GM21619 (cell line): ENCODE data around the gene MNT.

ENCODE experiments used
- ATAC-seq: cut with Tn5 transposase; IDR thresholded peaks from one replicate; pipeline ENCODE4 v1.9.1; 2021; ENCODE audit not compliant: unreplicated experiment

The MNT gene

DNA sequence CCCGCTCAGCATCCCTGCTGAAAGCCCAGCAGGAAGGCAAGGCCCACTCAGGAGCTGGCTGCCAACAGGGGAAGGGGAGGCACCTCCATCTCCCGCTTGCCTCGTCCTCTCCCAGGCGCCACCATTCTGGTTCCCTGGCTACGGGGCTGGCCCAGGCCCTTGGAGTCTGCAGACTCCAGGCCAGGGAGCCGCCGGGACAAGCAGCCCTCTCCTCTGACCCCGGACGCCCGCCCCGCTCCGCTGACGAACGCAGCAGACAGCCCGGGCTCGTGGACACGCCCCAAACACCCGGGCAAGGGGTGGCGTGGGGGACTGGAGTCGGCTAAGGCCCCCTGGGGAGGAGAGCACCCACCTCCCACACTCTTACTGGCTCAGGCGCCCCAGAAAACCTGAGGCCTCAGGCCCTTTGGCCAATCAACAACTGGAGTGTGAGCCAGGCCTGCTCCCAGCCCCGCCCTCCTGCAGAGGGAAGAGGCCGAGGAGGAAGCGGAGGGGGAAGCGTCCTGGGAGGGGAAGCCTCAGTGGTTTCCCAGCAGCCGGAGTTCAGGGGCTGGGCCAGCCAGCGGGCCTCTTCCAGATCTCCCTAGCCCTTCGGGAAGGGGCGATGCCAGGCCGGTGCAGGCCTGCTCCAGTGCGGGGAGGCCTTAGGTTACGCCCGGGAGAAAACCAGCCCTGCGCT lies 4.2 kb downstream of the MNT start:
- no peak for ATAC-seq

GRCh38 chr17:2396192-2396567 lies 4.7 kb downstream of the MNT start:
- no peak for ATAC-seq

DNA sequence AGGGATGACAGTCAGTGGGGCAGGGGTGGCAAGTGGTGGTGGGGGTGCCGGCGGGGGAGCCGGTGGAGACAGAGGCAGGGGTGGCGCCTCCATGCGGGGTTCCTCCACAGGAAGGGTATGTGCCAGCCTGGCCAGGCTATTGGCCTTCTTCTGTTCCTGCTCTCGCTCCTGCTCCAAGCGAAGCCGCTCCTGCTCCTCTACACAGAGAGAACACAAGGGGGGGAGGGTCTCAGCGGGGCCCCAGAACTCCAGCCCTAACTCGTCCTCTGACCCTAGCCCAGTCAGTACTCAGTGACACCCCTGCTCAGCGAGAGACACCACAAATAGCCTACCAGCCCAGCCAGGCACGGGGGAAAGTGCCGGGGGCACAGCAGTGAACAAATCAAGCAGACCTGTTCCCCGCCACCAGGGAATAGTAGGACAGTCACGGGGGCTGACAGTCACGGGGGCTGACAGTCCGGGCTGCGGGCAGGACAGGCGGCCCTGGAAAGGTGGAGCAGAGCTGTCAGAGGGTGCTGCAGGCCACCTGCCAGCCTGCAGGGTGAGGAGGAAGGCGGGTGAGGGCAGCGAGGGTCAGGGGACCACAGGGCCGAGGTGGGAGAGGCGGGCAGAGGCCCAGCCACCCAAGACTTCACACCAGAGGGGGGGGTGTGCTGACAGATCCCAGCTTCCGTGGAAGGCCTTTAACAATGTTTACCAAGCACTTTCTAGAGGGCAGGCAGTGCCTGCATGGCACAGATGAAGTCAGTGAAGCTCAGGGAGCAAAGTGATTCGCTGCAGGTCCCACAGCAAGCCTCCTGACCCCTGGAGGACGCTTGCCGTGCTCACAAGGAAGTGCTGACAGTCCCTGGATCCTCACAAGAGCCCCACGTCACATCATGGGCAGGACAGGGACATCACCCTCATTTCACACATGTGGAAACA lies 5.3 kb downstream of the MNT start:
- no peak for ATAC-seq

- no peak for ATAC-seq
Observed at GRCh38 chr17:2394775-2395201, 6.1 kb downstream of the MNT start.

DNA sequence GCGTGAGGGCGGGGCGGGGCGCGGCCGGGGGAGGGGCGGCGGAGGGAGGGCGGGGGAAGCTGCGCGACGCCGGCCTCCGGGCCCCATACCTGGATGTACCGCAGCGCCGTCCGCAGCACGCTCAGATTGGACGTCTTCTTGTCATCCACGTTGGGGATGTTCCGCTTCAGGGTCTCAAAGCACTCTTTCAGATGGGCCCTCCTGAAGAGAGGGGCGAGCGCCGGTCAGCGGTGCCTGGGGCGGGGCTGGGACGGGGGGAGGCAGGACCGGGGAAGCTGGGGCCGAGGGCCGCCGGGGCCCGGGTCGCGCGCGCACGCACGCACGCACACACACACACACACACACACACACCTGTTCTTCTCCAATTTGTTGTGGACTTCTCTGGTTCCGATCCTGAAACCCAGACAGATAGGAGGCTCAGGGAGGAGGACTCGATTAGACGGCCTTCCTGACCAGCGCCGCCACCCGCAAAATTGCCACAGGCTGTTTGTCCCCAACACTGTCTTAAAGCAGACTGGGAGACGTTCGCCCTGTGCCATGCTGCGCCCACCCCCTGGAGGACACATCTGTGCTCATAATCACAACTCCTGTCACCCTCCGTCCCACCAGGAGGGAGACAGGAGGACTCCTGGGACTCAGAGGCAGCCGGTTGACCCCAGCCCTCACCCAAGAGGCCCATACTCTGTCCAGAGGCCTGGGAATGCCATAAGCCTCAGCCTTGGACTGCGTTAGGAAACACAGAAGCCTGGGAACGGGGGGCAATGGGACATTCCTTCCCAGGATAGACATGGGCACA lies 6.7 kb downstream of the MNT start:
- peak; percentile 15 for ATAC-seq

DNA sequence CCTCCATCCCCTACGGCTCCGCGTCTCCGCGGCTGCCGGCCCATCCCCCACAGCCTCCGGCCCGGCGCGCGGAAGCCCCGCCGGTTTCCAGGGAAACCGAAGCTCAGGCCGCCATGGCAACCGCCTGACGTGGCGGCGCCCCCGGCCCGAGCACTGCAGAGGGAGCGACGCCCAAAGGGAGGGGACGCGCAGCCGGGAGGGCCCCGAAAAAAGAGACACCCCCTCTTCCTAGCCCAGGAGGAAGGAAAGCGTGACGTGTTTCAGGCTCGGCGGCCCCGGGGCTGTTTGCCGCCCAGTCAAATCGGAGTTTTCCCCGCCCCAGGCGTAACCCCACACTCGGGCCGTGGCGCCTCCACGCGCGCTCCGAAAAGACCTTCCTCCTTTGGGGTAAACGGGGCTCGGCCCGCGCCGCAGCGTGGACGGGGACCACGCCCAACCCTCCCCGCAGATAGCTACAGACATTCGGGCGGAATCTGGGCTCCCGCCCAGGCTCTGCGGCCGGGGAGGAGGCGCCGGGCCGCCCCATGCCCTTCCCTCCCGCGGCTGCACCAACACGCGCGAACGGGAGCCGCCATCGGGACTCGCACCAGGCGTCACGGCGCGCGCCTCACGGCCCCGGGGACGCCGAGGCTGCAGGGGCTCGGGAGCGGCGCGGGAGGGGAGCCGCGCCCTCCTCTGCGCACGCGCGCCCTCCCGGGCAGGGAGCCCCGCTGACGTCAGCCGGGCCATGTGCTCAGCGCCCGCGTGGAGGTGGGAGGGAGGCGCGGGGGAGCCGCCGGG lies 7.5 kb downstream of the MNT start:
- ATAC-seq: peak; percentile 36

- ATAC-seq: peak; percentile 40
Observed at GRCh38 chr17:2392252-2393173, 8.3 kb downstream of the MNT start.

GRCh38 chr17:2391597-2392251 lies 9.1 kb downstream of the MNT start:
- ATAC-seq: no peak

GRCh38 chr17:2390199-2390836 lies 10.5 kb downstream of the MNT start:
- ATAC-seq: no peak

GRCh38 chr17:2388683-2389055 lies 12.2 kb downstream of the MNT start:
- ATAC-seq: no peak

- ATAC-seq: no peak
Observed at GRCh38 chr17:2388020-2388682, 12.7 kb downstream of the MNT start.

DNA sequence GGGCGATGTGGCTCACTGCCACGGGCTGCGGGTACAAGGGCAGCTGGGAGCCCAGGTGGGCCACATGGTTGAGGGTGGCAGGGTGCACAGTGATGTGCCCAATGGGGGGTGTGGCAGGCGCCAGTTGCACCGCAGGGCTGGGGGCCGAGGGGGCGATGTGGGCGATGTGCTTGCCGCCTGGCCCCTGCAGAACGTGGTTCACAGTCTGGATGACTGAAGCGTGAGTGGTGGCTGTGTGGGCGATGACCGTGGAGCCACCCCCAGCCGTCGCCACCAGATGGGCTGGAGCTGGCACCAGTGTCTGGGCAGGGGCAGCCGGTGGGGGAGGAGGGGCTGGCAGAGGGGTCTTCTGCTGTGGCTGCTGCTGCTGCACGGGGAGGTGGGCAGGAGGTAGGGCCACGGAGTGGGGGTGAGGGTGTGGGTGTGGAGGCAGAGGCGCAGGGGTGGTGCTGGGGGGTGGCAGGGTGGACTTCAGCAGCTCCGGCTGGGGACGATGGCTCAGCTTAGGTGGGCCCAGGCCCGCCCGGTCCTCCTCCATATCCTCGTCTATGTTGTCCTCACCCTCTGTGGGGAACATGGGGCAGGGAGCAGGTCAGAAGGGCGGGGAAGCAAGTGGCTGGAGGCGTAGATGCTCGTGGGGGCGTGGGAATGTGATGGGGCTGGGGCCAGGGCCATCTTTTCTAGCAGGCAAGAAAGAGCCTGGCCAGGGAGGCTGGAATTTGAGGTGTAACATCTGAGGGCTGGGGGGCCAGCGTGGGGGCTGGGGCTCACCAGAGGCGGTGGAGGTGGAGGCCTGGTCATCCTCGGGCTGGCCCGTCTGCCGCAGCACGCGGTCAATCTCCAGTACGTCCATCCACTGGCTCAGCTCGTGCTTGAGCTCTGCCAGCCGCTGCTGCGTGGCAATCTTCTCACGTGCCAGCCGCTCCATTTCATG lies 13.5 kb downstream of the MNT start:
- ATAC-seq: no peak

DNA sequence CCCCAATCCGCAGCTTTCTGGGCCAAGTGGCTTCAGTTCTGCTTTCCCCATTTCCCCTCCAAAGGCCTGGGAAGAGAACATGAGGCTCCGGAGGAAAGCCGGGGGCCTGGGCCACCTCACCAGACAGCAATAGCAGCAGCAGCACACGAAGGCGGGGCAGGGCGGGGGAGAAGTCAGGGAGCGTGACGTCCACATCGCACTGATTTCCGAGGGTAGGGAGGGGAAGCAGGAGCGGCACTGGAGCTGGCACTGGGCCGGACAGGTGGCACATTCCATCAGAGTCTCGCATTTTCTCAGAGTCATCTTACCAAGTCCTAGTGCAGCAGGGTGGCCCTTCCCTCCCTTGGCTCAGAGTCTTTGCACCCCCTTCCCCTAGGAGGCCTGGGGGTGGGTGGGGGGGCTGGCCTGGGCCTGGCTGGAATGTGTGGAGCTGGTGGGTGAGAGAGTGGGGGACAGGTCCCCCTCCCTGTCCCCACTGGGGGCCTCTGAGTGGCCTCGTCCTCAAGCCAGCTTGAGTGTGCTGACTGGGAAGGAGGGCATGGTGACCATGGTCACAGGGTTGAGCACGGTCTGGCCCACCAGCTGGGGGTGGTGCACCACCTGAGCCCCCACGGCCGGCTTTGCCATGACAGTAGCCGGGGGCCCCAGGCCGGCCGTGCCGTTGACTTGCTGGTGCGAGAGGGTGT lies 14.3 kb downstream of the MNT start:
- ATAC-seq: no peak

DNA sequence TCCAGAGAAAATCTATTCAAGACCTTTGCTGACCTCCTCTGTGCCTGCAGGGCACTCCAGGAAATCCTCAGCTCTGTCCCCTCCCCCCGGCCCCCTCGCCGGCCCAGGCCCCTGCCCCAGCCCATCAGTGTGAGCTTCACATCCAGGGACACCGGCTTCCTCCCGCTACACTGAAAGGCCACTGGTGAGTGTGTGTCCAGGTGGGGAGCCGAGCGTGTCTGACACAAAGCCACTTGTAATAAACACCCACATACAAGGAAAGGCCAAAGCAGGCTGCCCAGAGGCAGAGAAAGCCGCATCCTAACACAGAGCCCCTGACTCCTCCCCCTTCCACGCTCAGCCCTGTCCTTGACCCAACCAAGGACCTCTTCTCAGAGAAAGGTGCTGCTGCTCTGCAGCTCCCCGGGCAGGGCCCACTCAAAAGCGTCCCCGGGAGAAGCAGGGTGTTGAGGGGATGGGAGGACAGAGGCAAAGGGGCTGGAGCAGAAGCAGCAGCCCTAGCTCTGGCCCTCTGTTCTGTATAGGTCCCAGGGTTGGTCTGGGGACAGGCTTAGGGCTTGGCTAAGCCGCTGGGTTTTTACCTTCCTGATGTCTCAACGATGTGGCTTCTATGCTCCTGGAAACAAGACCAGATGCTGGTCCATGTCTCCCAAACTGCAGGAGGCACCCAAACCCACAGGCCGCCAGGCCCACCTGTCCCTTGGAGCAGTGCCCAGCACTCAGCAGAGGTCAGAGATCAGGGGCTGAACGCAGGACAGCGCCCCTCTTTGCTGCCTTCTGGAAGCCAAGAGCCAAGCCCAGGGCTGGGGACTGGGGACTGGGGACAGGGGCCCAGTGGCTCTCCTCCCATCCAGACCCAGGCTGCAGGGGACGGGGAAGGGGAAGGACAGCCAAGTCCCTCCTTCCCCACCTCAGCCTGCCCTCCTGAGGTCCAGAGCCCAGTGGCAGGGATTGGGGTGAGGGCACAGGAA lies 15.3 kb downstream of the MNT start:
- no peak for ATAC-seq

GRCh38 chr17:2384439-2385127 lies 16.3 kb downstream of the MNT start:
- no peak for ATAC-seq
